Measurements from ENCODE around the gene MDH2.
"Not testable (repeated sequence)": the region's sequence is repeated elsewhere in the genome, so short reads cannot be mapped to it uniquely, and the experiment has no call there.

The MDH2 gene

DNA sequence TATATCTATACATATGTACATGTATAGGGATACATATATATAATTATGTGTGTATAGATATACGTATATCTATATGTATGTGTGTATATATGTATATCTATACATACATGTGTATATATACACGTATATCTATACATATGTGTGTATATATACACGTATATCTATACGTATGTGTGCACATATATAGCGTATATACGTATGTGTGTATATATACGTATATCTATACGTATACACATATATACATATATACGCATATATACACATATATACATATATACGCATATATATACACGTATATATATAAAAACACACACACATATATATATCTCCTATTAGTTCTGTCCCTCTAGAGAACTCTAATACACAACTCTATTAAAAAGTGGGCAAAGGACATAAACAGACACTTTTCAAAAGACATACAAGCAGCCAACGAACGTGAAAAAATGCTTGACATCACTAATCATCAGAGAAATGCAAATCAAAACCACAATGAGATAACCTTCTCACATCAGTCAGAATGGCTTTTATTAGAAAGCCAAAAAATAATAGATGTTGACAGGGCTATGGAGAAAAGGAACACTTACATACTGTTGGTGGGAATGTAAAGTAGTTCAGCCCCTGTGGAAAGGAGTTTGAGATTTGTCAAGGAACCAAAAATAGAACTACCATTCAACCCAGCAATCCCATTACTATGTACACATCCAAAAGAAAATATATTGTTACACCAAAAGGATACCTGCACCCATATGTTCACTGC is 31.5 kb upstream of the MDH2 start:
- no peak for DNase-seq (ENCODE audit: insufficient read length, low spot score)
- TF ChIP-seq PAX5 (IDR thresholded peaks at IDR 0.05; ENCODE audit: insufficient read depth, low read length, severe bottlenecking) = no peak
- no peak for TF ChIP-seq SPI1 (IDR thresholded peaks at IDR 0.05; ENCODE audit: low read depth, low read length)
- TF ChIP-seq POLR2AphosphoS5 (IDR thresholded peaks at IDR 0.05; ENCODE audit: low read depth, low read length) = no peak
- no peak for TF ChIP-seq TAF1 (IDR thresholded peaks at IDR 0.05; ENCODE audit: low read depth, low read length)
- no peak for TF ChIP-seq POU2F2 (IDR thresholded peaks at IDR 0.05; ENCODE audit: low read depth, low read length)
- TF ChIP-seq POLR2A (IDR thresholded peaks at IDR 0.05; ENCODE audit: low read depth, low read length) = no peak
- FAIRE-seq = no peak

DNA sequence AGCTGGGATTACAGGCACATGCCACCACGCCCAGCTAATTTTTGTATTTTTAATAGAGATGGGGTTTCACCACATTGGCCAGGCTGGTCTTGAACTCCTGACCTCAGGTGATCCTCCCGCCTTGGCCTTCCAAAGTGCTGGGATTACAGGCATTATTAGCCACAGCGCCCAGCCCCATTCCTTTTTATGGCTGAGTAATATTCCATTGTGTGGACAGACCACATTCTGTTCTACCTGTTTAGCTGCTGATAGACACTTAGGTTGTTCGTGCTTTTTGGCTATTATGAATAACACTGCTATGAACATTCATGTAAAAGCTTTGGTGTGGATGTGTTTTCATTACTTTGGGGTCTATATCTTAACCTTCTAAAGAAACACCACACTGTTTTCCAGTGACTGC is 29.4 kb upstream of the MDH2 start:
- not testable (repeated sequence) for FAIRE-seq; DNase-seq (ENCODE audit: insufficient read length, low spot score)

DNA sequence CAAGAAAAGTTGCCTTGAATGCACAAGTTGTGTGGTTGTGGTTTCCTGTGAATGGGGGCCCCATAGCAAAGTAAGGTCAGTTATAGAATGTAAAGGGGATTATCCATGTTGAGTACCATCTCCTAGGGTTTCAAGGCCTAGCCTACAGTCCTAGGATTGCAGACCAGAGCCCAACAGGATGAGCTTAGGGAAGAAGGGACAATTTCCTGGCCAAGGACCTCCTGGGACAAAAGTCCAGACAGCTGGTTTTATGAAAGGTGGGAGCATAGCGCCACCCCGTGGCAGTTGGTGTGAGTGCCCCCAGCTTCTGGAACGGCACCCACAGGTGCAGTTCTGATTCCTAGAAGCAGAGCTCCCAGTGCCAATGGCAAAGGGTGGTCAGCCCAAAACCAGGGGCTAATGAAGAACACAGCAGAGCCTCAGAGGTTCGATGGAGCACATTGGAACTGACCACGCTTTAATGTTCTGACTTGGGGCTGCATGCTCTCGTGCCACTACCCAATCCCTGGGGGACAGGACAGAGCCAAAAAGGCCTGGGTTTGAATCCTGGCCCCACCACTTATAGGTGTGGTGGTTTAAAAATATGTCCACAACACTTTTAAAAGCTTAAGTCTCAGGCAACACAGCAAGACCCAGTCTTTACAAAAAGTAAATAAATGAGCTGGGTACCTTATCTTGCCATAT is 27.7 kb upstream of the MDH2 start:
- TF ChIP-seq PAX5 (IDR thresholded peaks at IDR 0.05; ENCODE audit: insufficient read depth, low read length, severe bottlenecking) (no peak), POU2F2 (IDR thresholded peaks at IDR 0.05; ENCODE audit: low read depth, low read length) (0 out of 2 replicates have a peak, but pooled peaks have one; percentile 15)
- peak; percentile 62 for DNase-seq (ENCODE audit: insufficient read length, low spot score)
- FAIRE-seq = peak; percentile 82

DNA sequence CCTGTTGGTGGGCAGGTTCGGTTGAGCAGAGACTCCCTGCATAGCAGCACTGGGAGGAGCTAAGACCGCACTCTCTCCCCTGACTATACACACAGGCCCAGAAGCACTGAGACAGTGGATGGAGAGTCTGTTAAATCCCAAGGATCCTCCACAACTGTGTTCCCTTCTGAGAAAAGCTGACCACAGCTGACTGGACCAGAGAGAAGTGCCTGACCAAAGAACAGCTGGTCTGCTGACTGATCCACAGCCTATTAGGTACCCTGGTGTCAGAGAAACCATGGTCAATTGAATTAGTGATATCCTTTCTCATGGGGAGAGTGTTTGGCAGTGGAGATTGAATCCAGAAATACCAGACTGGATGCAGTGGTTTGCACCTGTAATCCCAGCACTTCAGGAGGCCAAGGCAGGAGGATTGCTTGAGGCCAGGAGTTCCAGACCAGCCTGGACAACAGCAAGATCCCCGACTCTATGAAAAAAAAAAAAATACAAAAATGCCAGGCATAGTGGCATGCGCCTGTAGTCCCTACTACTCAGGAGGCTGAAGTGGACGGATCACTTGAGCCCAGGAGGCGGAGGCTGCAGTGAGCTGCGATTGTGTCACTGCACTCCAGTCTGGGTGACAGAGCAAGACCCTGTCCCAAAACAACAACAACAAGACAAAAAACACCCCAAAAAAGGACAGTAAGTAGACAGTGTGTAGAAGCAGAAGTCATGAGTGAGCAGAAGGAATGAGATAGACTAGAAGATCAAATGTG is 25.7 kb upstream of the MDH2 start:
- TF ChIP-seq TAF1 (IDR thresholded peaks at IDR 0.05; ENCODE audit: low read depth, low read length) (no peak), POU2F2 (IDR thresholded peaks at IDR 0.05; ENCODE audit: low read depth, low read length) (no peak), SPI1 (IDR thresholded peaks at IDR 0.05; ENCODE audit: low read depth, low read length) (no peak), POLR2AphosphoS5 (IDR thresholded peaks at IDR 0.05; ENCODE audit: low read depth, low read length) (no peak), POLR2A (IDR thresholded peaks at IDR 0.05; ENCODE audit: low read depth, low read length) (no peak)
- FAIRE-seq = no peak
- DNase-seq (ENCODE audit: insufficient read length, low spot score) = no peak

DNA sequence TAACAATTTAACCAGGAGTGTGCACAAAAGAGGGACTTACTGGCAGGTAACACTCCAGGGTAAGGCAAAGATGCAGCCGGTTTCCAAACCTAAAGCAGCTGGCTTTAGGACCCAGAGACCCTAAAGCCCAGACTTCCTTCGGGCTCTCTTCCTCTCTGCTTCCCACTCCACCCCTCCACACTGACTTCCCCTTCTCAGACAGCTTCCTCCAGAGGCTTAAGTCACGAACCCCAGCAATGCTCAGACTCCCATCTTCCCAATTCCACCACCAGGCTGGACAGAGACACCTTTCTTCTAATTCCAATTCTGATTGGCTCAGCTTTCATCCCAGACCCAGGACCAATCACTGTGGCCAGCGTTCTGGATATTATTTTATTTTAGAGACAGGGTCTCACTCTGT is 24.9 kb upstream of the MDH2 start:
- no peak for TF ChIP-seq PAX5 (IDR thresholded peaks at IDR 0.05; ENCODE audit: insufficient read depth, low read length, severe bottlenecking)
- TF ChIP-seq SPI1 (IDR thresholded peaks at IDR 0.05; ENCODE audit: low read depth, low read length) = no peak
- no peak for TF ChIP-seq POU2F2 (IDR thresholded peaks at IDR 0.05; ENCODE audit: low read depth, low read length)
- no peak for TF ChIP-seq POLR2A (IDR thresholded peaks at IDR 0.05; ENCODE audit: low read depth, low read length)
- no peak for TF ChIP-seq POLR2AphosphoS5 (IDR thresholded peaks at IDR 0.05; ENCODE audit: low read depth, low read length)
- TF ChIP-seq TAF1 (IDR thresholded peaks at IDR 0.05; ENCODE audit: low read depth, low read length) = no peak
- FAIRE-seq (no peak), DNase-seq (ENCODE audit: insufficient read length, low spot score) (no peak)

DNA sequence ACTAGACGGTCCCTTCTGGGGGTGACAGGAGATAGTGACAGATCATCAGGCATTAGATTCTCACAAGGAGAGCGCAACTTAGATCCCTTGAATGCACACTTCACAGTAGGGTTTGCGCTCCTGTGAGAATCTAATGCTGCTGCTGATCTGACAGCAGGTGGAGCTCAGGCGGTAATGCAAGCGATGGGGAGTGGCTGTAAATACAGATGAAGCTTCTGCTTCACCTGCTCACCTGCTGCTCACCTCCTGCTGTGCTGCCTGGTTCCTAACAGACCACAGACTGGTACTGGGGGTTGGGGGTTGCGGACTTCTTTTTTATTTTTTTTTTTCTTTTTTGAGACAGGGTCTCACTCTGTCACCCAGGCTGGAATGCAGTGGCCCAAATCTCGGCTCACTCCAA is 18.2 kb upstream of the MDH2 start:
- DNase-seq (ENCODE audit: insufficient read length, low spot score); FAIRE-seq: not testable (repeated sequence)

DNA sequence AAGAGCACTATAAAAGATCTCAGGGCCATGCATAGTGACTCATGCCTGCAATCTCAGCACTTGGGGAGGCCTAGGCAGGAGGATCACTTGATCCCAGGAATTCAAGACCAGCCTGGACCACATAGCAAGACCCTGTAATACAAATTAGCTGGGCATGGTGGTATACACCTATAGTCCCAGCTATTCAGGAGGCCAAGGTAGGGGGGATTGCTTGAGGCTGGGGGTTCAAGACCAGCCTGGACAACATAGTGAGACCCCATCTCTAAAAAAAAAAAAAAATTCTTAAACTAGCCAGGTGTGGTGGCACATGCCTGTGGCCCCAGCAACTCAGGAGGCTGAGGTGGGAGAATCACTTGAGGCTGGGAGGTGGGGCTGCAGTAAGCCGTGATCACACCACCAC is 15.9 kb upstream of the MDH2 start:
- no peak for DNase-seq (ENCODE audit: insufficient read length, low spot score)
- FAIRE-seq = no peak
- TF ChIP-seq POU2F2 (IDR thresholded peaks at IDR 0.05; ENCODE audit: low read depth, low read length) (no peak), PAX5 (IDR thresholded peaks at IDR 0.05; ENCODE audit: insufficient read depth, low read length, severe bottlenecking) (no peak), SPI1 (IDR thresholded peaks at IDR 0.05; ENCODE audit: low read depth, low read length) (no peak), POLR2A (IDR thresholded peaks at IDR 0.05; ENCODE audit: low read depth, low read length) (no peak), POLR2AphosphoS5 (IDR thresholded peaks at IDR 0.05; ENCODE audit: low read depth, low read length) (no peak), TAF1 (IDR thresholded peaks at IDR 0.05; ENCODE audit: low read depth, low read length) (no peak)

DNA sequence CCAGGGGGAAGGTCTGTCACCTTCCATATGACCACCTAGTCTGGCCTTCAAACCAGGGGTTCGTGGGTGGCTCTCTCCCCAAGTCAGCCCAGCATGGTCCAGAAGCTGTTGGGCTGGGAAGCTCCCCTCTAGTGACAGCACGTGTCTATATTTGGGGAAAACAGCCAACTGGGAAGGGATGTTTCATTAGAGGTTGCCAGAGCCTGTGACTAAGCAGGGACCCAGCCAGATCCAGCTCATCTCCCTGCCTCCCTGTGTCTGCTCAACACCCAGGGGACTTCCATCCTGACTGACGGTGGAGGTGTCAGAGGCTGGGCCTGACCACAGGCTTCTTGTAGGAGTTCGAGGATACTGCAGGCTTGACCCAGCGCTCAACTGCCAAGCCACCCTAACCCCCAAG is 10.6 kb upstream of the MDH2 start:
- TF ChIP-seq SPI1 (IDR thresholded peaks at IDR 0.05; ENCODE audit: low read depth, low read length) (no peak), PAX5 (IDR thresholded peaks at IDR 0.05; ENCODE audit: insufficient read depth, low read length, severe bottlenecking) (no peak), POLR2A (IDR thresholded peaks at IDR 0.05; ENCODE audit: low read depth, low read length) (no peak), TAF1 (IDR thresholded peaks at IDR 0.05; ENCODE audit: low read depth, low read length) (no peak), POLR2AphosphoS5 (IDR thresholded peaks at IDR 0.05; ENCODE audit: low read depth, low read length) (no peak), POU2F2 (IDR thresholded peaks at IDR 0.05; ENCODE audit: low read depth, low read length) (no peak)
- no peak for FAIRE-seq
- no peak for DNase-seq (ENCODE audit: insufficient read length, low spot score)

DNA sequence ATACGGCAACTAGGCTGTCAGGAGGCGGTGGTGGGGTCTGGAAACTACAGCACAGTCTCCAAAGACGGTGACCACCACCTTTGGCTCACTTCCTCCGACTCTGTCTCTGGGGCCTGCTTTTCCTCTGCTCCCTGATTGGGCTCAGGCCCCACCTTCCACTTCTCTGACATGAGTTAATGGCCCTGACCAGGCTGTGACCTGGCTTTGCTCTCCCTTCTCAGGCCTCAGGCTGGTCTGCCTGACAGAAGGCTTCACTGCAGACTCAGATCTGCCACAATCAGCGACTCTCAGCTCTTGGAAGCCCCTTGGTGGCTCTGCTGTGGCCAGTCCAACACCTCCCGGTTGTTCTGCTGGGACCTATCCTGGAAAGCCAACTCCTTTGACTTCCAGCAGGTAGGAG is 7.8 kb upstream of the MDH2 start:
- DNase-seq (ENCODE audit: insufficient read length, low spot score) (no peak), FAIRE-seq (no peak)
- TF ChIP-seq SPI1 (IDR thresholded peaks at IDR 0.05; ENCODE audit: low read depth, low read length) (no peak), PAX5 (IDR thresholded peaks at IDR 0.05; ENCODE audit: insufficient read depth, low read length, severe bottlenecking) (no peak), POLR2AphosphoS5 (IDR thresholded peaks at IDR 0.05; ENCODE audit: low read depth, low read length) (no peak), POLR2A (IDR thresholded peaks at IDR 0.05; ENCODE audit: low read depth, low read length) (no peak), TAF1 (IDR thresholded peaks at IDR 0.05; ENCODE audit: low read depth, low read length) (no peak), POU2F2 (IDR thresholded peaks at IDR 0.05; ENCODE audit: low read depth, low read length) (no peak)

DNA sequence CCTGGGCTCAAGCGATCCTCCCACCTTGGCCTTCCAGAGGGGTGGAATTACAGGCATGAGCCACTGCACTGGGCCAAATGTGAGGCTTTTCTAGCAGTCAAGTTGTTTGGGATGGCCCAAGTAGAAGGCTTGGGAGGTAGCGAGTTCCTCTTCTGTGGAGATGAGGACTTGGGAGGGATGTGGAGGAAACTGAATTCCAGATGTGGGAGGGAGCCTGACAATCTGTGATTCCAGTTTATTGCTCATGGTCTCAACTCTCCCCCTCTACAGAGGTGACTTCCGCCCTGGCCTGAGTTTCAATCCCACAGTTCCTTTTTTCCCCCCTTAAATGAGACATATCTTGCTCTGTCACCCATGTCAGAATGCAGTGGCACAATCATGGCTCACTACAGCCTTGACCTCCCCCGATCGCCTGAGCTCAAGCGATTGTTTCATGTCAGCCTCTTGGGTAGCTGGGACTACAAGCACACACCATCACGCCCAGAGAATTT is 3.5 kb upstream of the MDH2 start:
- FAIRE-seq (no peak), DNase-seq (ENCODE audit: insufficient read length, low spot score) (no peak)
- no peak for TF ChIP-seq PAX5 (IDR thresholded peaks at IDR 0.05; ENCODE audit: insufficient read depth, low read length, severe bottlenecking)
- TF ChIP-seq POLR2A (IDR thresholded peaks at IDR 0.05; ENCODE audit: low read depth, low read length) = no peak
- TF ChIP-seq POU2F2 (IDR thresholded peaks at IDR 0.05; ENCODE audit: low read depth, low read length) = no peak
- no peak for TF ChIP-seq SPI1 (IDR thresholded peaks at IDR 0.05; ENCODE audit: low read depth, low read length)
- no peak for TF ChIP-seq POLR2AphosphoS5 (IDR thresholded peaks at IDR 0.05; ENCODE audit: low read depth, low read length)
- no peak for TF ChIP-seq TAF1 (IDR thresholded peaks at IDR 0.05; ENCODE audit: low read depth, low read length)

Data from GM12891 (cell line).